ENCODE data around the gene MRPS2.
"Not testable (repeated sequence)": the region's sequence is repeated elsewhere in the genome, so short reads cannot be mapped to it uniquely, and the experiment has no call there.

GRCh38 chr9:135528842-135529435 is 28.5 kb downstream of the MRPS2 start:
- TF ChIP-seq, protein P1, sequence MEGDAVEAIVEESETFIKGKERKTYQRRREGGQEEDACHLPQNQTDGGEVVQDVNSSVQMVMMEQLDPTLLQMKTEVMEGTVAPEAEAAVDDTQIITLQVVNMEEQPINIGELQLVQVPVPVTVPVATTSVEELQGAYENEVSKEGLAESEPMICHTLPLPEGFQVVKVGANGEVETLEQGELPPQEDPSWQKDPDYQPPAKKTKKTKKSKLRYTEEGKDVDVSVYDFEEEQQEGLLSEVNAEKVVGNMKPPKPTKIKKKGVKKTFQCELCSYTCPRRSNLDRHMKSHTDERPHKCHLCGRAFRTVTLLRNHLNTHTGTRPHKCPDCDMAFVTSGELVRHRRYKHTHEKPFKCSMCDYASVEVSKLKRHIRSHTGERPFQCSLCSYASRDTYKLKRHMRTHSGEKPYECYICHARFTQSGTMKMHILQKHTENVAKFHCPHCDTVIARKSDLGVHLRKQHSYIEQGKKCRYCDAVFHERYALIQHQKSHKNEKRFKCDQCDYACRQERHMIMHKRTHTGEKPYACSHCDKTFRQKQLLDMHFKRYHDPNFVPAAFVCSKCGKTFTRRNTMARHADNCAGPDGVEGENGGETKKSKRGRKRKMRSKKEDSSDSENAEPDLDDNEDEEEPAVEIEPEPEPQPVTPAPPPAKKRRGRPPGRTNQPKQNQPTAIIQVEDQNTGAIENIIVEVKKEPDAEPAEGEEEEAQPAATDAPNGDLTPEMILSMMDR (IDR thresholded peaks at IDR 0.05; ENCODE audit: extremely low read depth in 1 of 2, insufficient read depth in 1 of 2, low read depth in 1 of 2, low read length in 2 of 2) = not testable (repeated sequence)
- TF ChIP-seq POLR2AphosphoS5 (IDR thresholded peaks at IDR 0.05; ENCODE audit: insufficient read depth, low read depth, low read length) = not testable (repeated sequence)

Measured in endothelial cell of umbilical vein (primary cell).